ENCODE measurements around the gene CCDC61.
A peak's percentile ranks its signal among the peaks of the same experiment; 100 is the strongest.

Gene CCDC61

GRCh38 chr19:46035546-46035945, 40.3 kb downstream of the CCDC61 start:
- Mint-ChIP-seq H3K4me3 (no peak overlapping the region), H3K4me1 (no peaks in the 10 kb centered on the region), H3K27ac (no peak overlapping the region), H3K27me3 (peaks cover 15% of the 10 kb centered on the region), H3K36me3 (ENCODE audit: low read depth) (no peaks in the 10 kb centered on the region), H3K9me3 (no peaks in the 10 kb centered on the region)
- ATAC-seq (no peak), DNase-seq (no peak)

DNA sequence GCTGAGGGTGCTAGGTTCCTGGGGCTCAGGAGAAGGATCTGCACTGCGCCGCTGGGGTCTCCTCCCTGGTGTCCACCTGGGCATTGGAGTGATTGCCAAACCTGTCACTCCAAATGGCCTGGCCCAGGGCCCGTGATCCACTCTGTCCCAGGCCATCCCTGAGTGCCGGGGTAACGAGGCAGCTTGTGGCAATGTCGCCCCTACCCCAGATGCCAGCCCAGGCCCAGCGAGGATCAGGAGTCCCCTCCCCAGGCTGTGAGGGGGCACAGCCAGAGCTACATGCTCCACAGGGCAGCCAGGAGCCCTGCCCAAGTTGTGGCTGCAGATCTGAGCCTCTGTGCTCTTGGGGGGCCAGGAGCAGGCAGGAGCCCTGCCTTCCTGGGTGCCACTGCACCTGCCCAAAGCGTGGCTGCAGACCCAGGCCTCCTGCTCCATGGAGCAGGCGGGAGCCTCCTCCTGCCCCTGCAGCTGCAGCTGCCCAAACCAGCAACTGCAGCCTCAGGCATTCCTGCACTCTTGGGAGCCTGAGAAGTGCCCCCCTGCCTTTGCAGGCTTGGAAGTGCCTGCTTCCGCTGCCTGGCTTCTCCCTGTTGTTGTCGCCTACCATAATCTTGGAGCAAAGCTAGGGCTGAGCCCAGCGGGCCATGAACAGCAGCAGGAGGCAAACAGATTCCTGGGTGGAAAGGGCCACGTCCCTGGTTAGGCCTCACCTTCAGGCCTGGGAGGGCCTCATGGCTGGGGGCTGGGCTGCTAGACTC, 40.9 kb downstream of the CCDC61 start:
- Mint-ChIP-seq H3K27ac (no peak overlapping the region), H3K27me3 (peaks cover 20% of the 10 kb centered on the region), H3K9me3 (no peaks in the 10 kb centered on the region), H3K4me1 (no peaks in the 10 kb centered on the region), H3K36me3 (ENCODE audit: low read depth) (no peaks in the 10 kb centered on the region), H3K4me3 (no peak overlapping the region)
- ATAC-seq (no peak), DNase-seq (no peak)

- H3K27me3 Mint-ChIP-seq: peaks cover 24% of the 10 kb centered on the region
Observed at GRCh38 chr19:46036744-46037128, 41.5 kb downstream of the CCDC61 start.

GRCh38 chr19:46040125-46040524, 44.9 kb downstream of the CCDC61 start:
- peaks cover 47% of the 10 kb centered on the region for H3K27me3 Mint-ChIP-seq

More at GRCh38 chr19:46036744-46037128, 41.5 kb downstream of the CCDC61 start:
- DNase-seq: no peak
- H3K9me3 Mint-ChIP-seq: no peaks in the 10 kb centered on the region
- ATAC-seq: no peak
- H3K4me3 Mint-ChIP-seq: no peak overlapping the region
- no peaks in the 10 kb centered on the region for H3K36me3 Mint-ChIP-seq (ENCODE audit: low read depth)
- no peak overlapping the region for H3K27ac Mint-ChIP-seq
- H3K4me1 Mint-ChIP-seq: no peaks in the 10 kb centered on the region

GRCh38 chr19:46040952-46041500, 45.8 kb downstream of the CCDC61 start, which contains the start of gene IGFL4:
TSS of gene IGFL4 (minus strand) at chr19:46041002. CDS start at chr19:46040962, 40 bp downstream.
- ATAC-seq (no peak), DNase-seq (no peak)
- H3K9me3 Mint-ChIP-seq: no peaks in the 10 kb centered on the region
- no peaks in the 10 kb centered on the region for H3K36me3 Mint-ChIP-seq (ENCODE audit: low read depth)
- no peaks in the 10 kb centered on the region for H3K4me1 Mint-ChIP-seq
- H3K27ac Mint-ChIP-seq: no peak within 1 kb of the TSS
- peaks cover 51% of the 10 kb centered on the region for H3K27me3 Mint-ChIP-seq
- no peak within 1 kb of the TSS for H3K4me3 Mint-ChIP-seq

More at GRCh38 chr19:46040125-46040524, 44.9 kb downstream of the CCDC61 start:
- ATAC-seq: no peak
- Mint-ChIP-seq H3K4me3 (no peak overlapping the region), H3K27ac (no peak overlapping the region), H3K9me3 (no peaks in the 10 kb centered on the region), H3K4me1 (no peaks in the 10 kb centered on the region), H3K36me3 (ENCODE audit: low read depth) (no peaks in the 10 kb centered on the region)
- no peak for DNase-seq

GRCh38 chr19:46042252-46042883, 47.1 kb downstream of the CCDC61 start:
- Mint-ChIP-seq H3K27ac (no peak overlapping the region), H3K36me3 (ENCODE audit: low read depth) (no peaks in the 10 kb centered on the region), H3K9me3 (no peaks in the 10 kb centered on the region), H3K4me3 (no peak overlapping the region), H3K27me3 (peaks cover 62% of the 10 kb centered on the region), H3K4me1 (no peaks in the 10 kb centered on the region)
- no peak for ATAC-seq
- DNase-seq: no peak

GRCh38 chr19:46043519-46043918, 48.3 kb downstream of the CCDC61 start:
- Mint-ChIP-seq H3K4me1 (no peaks in the 10 kb centered on the region), H3K4me3 (no peak overlapping the region), H3K9me3 (no peaks in the 10 kb centered on the region), H3K27me3 (peaks cover 72% of the 10 kb centered on the region), H3K36me3 (ENCODE audit: low read depth) (no peaks in the 10 kb centered on the region), H3K27ac (no peak overlapping the region)
- DNase-seq (no peak), ATAC-seq (no peak)

DNA sequence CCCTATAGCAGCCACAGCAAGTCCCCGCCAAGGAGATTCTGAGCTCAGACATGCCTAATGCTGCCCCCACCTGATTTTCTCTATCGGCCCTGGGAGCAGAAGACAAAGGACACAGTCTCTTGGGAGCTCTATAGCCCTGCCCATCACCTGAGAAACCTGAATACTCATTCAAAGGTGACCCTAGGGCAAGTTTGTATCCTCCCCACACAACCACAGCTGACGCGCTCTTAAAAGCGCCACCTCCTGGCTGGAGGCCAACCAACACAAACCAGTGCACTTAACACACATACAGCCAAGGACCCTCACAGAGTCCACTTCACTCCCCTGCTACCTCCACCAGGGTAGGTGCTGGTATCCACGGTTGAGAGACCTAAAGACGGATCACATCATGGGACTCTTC, 54.3 kb downstream of the CCDC61 start:
- H3K36me3 Mint-ChIP-seq (ENCODE audit: low read depth): no peaks in the 10 kb centered on the region

GRCh38 chr19:46052896-46053295, 57.6 kb downstream of the CCDC61 start:
- no peak overlapping the region for H3K27ac Mint-ChIP-seq
- H3K36me3 Mint-ChIP-seq (ENCODE audit: low read depth): no peaks in the 10 kb centered on the region
- H3K4me3 Mint-ChIP-seq: no peak overlapping the region
- ATAC-seq (no peak), DNase-seq (no peak)
- H3K4me1 Mint-ChIP-seq: no peaks in the 10 kb centered on the region
- H3K27me3 Mint-ChIP-seq: peaks cover 62% of the 10 kb centered on the region
- no peaks in the 10 kb centered on the region for H3K9me3 Mint-ChIP-seq

More for the DNA sequence above, 54.3 kb downstream of the CCDC61 start:
- Mint-ChIP-seq H3K4me1 (no peaks in the 10 kb centered on the region), H3K27me3 (peaks cover 67% of the 10 kb centered on the region), H3K4me3 (no peak overlapping the region), H3K9me3 (no peaks in the 10 kb centered on the region), H3K27ac (no peak overlapping the region)
- DNase-seq (peak; percentile 9), ATAC-seq (no peak)

GRCh38 chr19:46056536-46056935, 61.3 kb downstream of the CCDC61 start:
- Mint-ChIP-seq H3K9me3 (peaks cover 12% of the 10 kb centered on the region), H3K27ac (no peak overlapping the region), H3K4me1 (no peaks in the 10 kb centered on the region), H3K36me3 (ENCODE audit: low read depth) (peaks cover 6% of the 10 kb centered on the region), H3K4me3 (no peak overlapping the region), H3K27me3 (peaks cover 56% of the 10 kb centered on the region)
- DNase-seq (no peak), ATAC-seq (no peak)

- DNase-seq (no peak), ATAC-seq (no peak)
- Mint-ChIP-seq H3K4me3 (no peak overlapping the region), H3K9me3 (peaks cover 12% of the 10 kb centered on the region), H3K36me3 (ENCODE audit: low read depth) (peaks cover 6% of the 10 kb centered on the region), H3K27ac (no peak overlapping the region), H3K27me3 (peaks cover 63% of the 10 kb centered on the region), H3K4me1 (no peaks in the 10 kb centered on the region)
Observed at GRCh38 chr19:46058778-46059177, 63.5 kb downstream of the CCDC61 start.

DNA sequence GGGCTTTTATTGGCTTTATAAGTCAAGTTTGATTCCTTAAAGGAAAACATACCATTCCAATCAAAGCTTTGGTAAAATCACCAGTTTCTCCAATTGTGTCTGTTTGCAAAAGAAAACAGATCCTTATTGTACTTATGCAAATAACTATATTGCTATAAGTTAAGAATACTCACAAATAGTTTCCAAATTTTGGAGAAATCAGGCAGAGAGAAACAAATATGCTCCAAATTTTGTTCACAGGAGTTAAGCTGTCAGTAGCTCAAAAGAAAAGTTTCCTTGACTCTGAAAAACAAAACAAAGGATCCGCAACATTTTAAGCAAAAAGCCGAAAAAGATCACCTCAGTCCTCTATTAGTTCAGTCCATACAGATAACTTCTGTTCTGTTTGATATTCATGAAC, 64.7 kb downstream of the CCDC61 start:
- no peak overlapping the region for H3K4me3 Mint-ChIP-seq
- H3K27ac Mint-ChIP-seq: no peak overlapping the region
- H3K9me3 Mint-ChIP-seq: peaks cover 12% of the 10 kb centered on the region
- ATAC-seq (no peak), DNase-seq (no peak)
- H3K36me3 Mint-ChIP-seq (ENCODE audit: low read depth): peaks cover 6% of the 10 kb centered on the region
- H3K27me3 Mint-ChIP-seq: peaks cover 69% of the 10 kb centered on the region
- H3K4me1 Mint-ChIP-seq: no peaks in the 10 kb centered on the region

- H3K27ac Mint-ChIP-seq: no peak overlapping the region
- H3K9me3 Mint-ChIP-seq: peaks cover 12% of the 10 kb centered on the region
- no peaks in the 10 kb centered on the region for H3K4me1 Mint-ChIP-seq
- no peak for ATAC-seq
- peaks cover 69% of the 10 kb centered on the region for H3K27me3 Mint-ChIP-seq
- H3K36me3 Mint-ChIP-seq (ENCODE audit: low read depth): peaks cover 6% of the 10 kb centered on the region
- no peak overlapping the region for H3K4me3 Mint-ChIP-seq
- DNase-seq: no peak
Observed at GRCh38 chr19:46063201-46063600, 67.9 kb downstream of the CCDC61 start.

GRCh38 chr19:46065486-46066071, 70.3 kb downstream of the CCDC61 start:
- ATAC-seq (no peak), DNase-seq (no peak)
- Mint-ChIP-seq H3K27ac (no peak overlapping the region), H3K4me3 (no peak overlapping the region), H3K27me3 (peaks cover 68% of the 10 kb centered on the region), H3K36me3 (ENCODE audit: low read depth) (no peaks in the 10 kb centered on the region), H3K9me3 (peaks cover 7% of the 10 kb centered on the region), H3K4me1 (no peaks in the 10 kb centered on the region)

GRCh38 chr19:46066471-46066870, 71.2 kb downstream of the CCDC61 start:
- H3K36me3 Mint-ChIP-seq (ENCODE audit: low read depth): no peaks in the 10 kb centered on the region
- H3K9me3 Mint-ChIP-seq: peaks cover under 1% of the 10 kb centered on the region
- no peaks in the 10 kb centered on the region for H3K4me1 Mint-ChIP-seq
- H3K27ac Mint-ChIP-seq: no peak overlapping the region
- H3K4me3 Mint-ChIP-seq: no peak overlapping the region
- peaks cover 70% of the 10 kb centered on the region for H3K27me3 Mint-ChIP-seq
- DNase-seq (no peak), ATAC-seq (no peak)

All from activated naive CD8-positive, alpha-beta T cell treated with anti-CD3 and anti-CD28 coated beads, Interleukin-2, amount 50 U/mL, for 24 hours (primary cell).